HEK293 (cell line): ENCODE results near the gene GOPC.

Experiments used
- ATF2 ChIP-seq: fragments of 450-650 bp; formaldehyde crosslinking; IDR thresholded peaks from 2 replicates; pipeline ENCODE4 v1.5.1; 2016; ENCODE audit warnings: missing biosample characterization, missing genetic modification characterization, low read depth
- CTCF ChIP-seq: fragments of 450-650 bp; formaldehyde crosslinking; IDR thresholded peaks from 2 replicates; pipeline ENCODE4 v1.5.1; 2016; ENCODE audit warnings: missing biosample characterization, missing genetic modification characterization
- PATZ1 ChIP-seq: fragments of 450-650 bp; formaldehyde crosslinking; IDR thresholded peaks from 2 replicates; pipeline ENCODE4 v1.5.1; 2016; ENCODE audit warnings: missing biosample characterization, missing genetic modification characterization
- YY1 ChIP-seq: fragments of 450-650 bp; formaldehyde crosslinking; IDR thresholded peaks from 2 replicates; pipeline ENCODE4 v1.5.1; 2018; ENCODE audit warnings: missing biosample characterization, missing genetic modification characterization
- ZNF16 ChIP-seq: fragments of 450-650 bp; formaldehyde crosslinking; IDR thresholded peaks from 2 replicates; pipeline ENCODE4 v1.5.1; 2016; ENCODE audit warnings: low read depth, missing biosample characterization, missing genetic modification characterization
- ZNF26 ChIP-seq: fragments of 450-650 bp; formaldehyde crosslinking; IDR thresholded peaks from 2 replicates; pipeline ENCODE4 v1.5.1; 2016; ENCODE audit warnings: missing biosample characterization, missing genetic modification characterization
- ZNF354C ChIP-seq: fragments of 450-650 bp; formaldehyde crosslinking; IDR thresholded peaks from 2 replicates; pipeline ENCODE4 v1.5.1; 2016; ENCODE audit warnings: missing biosample characterization, missing genetic modification characterization, low read depth, borderline replicate concordance
- ZNF416 ChIP-seq: fragments of 450-650 bp; formaldehyde crosslinking; IDR thresholded peaks from 2 replicates; pipeline ENCODE4 v1.5.1; 2016; ENCODE audit warnings: missing biosample characterization, missing genetic modification characterization
- ZNF561 ChIP-seq: fragments of 450-650 bp; IDR thresholded peaks from 2 replicates; pipeline ENCODE4 v1.5.1; 2018; ENCODE audit warnings: missing biosample characterization, missing genetic modification characterization, borderline replicate concordance
- ZNF768 ChIP-seq: fragments of 450-650 bp; formaldehyde crosslinking; IDR thresholded peaks from 2 replicates; pipeline ENCODE4 v1.5.1; 2018; ENCODE audit warnings: missing biosample characterization, mild to moderate bottlenecking, missing genetic modification characterization
- ZSCAN5A ChIP-seq: fragments of 450-650 bp; formaldehyde crosslinking; IDR thresholded peaks from 2 replicates; pipeline ENCODE4 v1.5.1; 2016; ENCODE audit warnings: missing biosample characterization, missing genetic modification characterization
- TF ChIP-seq, protein P1 (sequence below): fragments of 450-650 bp; formaldehyde crosslinking; optimal IDR thresholded peaks from 2 replicates; pipeline ENCODE3; 2016; ENCODE audit warnings: missing biosample characterization, mild to moderate bottlenecking, missing genetic modification characterization
- TF ChIP-seq, protein P2 (sequence below): sonication (generic); formaldehyde crosslinking; IDR thresholded peaks from 2 replicates; pipeline ENCODE4 v1.8.1; 2022; ENCODE audit warnings: mild to moderate bottlenecking, moderate library complexity, missing genetic modification reagents
- TF ChIP-seq, protein P3 (sequence below): fragments of 450-650 bp; formaldehyde crosslinking; IDR thresholded peaks from 2 replicates; pipeline ENCODE4 v1.5.1; 2016; ENCODE audit warnings: missing biosample characterization, missing genetic modification characterization

GRCh38 chr6:117613920-117614560 lies 11.7 kb upstream of the GOPC start:
- TF ChIP-seq ZNF16 (no peak), CTCF (tag by site-specific recombination) (no peak), ZNF561 (tag by site-specific recombination) (no peak), PATZ1 (tag by site-specific recombination) (no peak), ZNF26 (tag by site-specific recombination) (no peak), ATF2 (tag by site-specific recombination) (no peak), ZNF416 (tag by site-specific recombination) (no peak), YY1 (tag by site-specific recombination) (no peak), ZSCAN5A (no peak), ZNF354C (tag by site-specific recombination) (no peak), ZNF768 (tag by site-specific recombination) (no peak)
- TF ChIP-seq, protein P1, sequence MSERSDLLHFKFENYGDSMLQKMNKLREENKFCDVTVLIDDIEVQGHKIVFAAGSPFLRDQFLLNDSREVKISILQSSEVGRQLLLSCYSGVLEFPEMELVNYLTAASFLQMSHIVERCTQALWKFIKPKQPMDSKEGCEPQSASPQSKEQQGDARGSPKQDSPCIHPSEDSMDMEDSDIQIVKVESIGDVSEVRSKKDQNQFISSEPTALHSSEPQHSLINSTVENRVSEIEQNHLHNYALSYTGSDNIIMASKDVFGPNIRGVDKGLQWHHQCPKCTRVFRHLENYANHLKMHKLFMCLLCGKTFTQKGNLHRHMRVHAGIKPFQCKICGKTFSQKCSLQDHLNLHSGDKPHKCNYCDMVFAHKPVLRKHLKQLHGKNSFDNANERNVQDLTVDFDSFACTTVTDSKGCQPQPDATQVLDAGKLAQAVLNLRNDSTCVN (tag by site-specific recombination) = no peak
- TF ChIP-seq, protein P2, sequence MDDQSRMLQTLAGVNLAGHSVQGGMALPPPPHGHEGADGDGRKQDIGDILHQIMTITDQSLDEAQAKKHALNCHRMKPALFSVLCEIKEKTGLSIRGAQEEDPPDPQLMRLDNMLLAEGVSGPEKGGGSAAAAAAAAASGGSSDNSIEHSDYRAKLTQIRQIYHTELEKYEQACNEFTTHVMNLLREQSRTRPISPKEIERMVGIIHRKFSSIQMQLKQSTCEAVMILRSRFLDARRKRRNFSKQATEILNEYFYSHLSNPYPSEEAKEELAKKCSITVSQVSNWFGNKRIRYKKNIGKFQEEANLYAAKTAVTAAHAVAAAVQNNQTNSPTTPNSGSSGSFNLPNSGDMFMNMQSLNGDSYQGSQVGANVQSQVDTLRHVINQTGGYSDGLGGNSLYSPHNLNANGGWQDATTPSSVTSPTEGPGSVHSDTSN (CRISPR knock-in tag) = no peak
- TF ChIP-seq, protein P3, sequence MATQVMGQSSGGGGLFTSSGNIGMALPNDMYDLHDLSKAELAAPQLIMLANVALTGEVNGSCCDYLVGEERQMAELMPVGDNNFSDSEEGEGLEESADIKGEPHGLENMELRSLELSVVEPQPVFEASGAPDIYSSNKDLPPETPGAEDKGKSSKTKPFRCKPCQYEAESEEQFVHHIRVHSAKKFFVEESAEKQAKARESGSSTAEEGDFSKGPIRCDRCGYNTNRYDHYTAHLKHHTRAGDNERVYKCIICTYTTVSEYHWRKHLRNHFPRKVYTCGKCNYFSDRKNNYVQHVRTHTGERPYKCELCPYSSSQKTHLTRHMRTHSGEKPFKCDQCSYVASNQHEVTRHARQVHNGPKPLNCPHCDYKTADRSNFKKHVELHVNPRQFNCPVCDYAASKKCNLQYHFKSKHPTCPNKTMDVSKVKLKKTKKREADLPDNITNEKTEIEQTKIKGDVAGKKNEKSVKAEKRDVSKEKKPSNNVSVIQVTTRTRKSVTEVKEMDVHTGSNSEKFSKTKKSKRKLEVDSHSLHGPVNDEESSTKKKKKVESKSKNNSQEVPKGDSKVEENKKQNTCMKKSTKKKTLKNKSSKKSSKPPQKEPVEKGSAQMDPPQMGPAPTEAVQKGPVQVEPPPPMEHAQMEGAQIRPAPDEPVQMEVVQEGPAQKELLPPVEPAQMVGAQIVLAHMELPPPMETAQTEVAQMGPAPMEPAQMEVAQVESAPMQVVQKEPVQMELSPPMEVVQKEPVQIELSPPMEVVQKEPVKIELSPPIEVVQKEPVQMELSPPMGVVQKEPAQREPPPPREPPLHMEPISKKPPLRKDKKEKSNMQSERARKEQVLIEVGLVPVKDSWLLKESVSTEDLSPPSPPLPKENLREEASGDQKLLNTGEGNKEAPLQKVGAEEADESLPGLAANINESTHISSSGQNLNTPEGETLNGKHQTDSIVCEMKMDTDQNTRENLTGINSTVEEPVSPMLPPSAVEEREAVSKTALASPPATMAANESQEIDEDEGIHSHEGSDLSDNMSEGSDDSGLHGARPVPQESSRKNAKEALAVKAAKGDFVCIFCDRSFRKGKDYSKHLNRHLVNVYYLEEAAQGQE = no peak
